ENCODE measurements around the gene KLHL10. TPM values are rescaled to one million over a fixed set of nuclear protein-coding genes. Genes with fewer than 3 reads are reported as not detected.
"Not testable (repeated sequence)": the region's sequence is repeated elsewhere in the genome, so short reads cannot be mapped to it uniquely, and the experiment has no call there.

Gene KLHL10
- total RNA-seq, 2 donors from 2014 or later, result not detected

DNA sequence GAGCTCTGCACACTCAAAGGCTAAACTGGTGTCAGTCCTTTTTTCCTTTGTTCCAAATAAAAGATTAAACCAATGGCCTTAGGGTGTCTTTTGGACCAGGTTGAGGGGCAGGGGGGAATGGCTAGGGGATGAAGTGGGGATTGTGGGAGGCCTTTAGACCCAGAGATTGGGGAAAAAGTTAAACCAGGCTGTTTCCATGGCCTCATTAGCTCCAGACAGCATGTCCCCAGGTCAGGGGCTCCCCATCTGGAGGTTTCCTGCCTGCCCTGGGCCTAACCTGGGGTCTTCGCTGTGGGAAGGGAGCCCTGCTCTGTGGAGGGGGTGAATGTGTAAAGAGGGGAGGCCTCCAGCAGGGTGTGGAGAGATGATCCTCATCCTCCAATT is 14.5 kb upstream of the KLHL10 start:
- no peak overlapping the region for H3K27ac ChIP-seq
- ATAC-seq (ENCODE audit: insufficient number of reproducible peaks, low FRiP score, low read depth) (no peak), DNase-seq (ENCODE audit: low spot score) (no peak)
- no peaks in the 10 kb centered on the region for H3K9me3 ChIP-seq
- H3K36me3 ChIP-seq, result peaks cover 17% of the 10 kb centered on the region
- H3K4me3 ChIP-seq, result no peak overlapping the region
- no peaks in the 10 kb centered on the region for H3K27me3 ChIP-seq (replicated peaks; ENCODE audit: insufficient read depth)
- TF ChIP-seq, protein P1, sequence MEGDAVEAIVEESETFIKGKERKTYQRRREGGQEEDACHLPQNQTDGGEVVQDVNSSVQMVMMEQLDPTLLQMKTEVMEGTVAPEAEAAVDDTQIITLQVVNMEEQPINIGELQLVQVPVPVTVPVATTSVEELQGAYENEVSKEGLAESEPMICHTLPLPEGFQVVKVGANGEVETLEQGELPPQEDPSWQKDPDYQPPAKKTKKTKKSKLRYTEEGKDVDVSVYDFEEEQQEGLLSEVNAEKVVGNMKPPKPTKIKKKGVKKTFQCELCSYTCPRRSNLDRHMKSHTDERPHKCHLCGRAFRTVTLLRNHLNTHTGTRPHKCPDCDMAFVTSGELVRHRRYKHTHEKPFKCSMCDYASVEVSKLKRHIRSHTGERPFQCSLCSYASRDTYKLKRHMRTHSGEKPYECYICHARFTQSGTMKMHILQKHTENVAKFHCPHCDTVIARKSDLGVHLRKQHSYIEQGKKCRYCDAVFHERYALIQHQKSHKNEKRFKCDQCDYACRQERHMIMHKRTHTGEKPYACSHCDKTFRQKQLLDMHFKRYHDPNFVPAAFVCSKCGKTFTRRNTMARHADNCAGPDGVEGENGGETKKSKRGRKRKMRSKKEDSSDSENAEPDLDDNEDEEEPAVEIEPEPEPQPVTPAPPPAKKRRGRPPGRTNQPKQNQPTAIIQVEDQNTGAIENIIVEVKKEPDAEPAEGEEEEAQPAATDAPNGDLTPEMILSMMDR (IDR thresholded peaks at IDR 0.05), result no peak
- H3K4me1 ChIP-seq (ENCODE audit: control insufficient read depth in 1 of 2, low read depth in 2 of 2), result no peaks in the 10 kb centered on the region

DNA sequence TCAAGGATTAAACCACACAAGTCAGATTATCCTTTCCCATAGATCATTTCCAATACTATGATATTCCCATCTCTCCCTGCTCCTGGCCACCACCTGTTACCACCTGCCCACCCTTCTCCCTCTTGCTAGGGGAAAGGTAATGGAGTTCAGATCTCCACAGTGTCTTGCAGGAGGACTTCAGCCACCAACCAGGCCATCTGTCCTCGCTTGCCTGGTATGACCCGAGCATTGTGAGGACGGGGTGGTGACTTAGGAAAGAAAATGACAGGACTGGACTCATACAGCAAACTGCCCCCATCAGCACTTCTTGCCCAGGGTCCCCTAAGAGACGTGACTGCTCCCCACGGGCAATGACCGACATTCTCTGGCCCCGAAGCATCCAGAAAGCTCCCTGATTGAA is 14.0 kb upstream of the KLHL10 start:
- DNase-seq (ENCODE audit: low spot score), result no peak
- no peak for ATAC-seq (ENCODE audit: insufficient number of reproducible peaks, low FRiP score, low read depth)
- Histone ChIP-seq H3K27me3 (replicated peaks; ENCODE audit: insufficient read depth) (no peaks in the 10 kb centered on the region), H3K9me3 (no peaks in the 10 kb centered on the region), H3K4me3 (no peak overlapping the region), H3K4me1 (ENCODE audit: control insufficient read depth in 1 of 2, low read depth in 2 of 2) (no peaks in the 10 kb centered on the region), H3K27ac (no peak overlapping the region), H3K36me3 (peaks cover 19% of the 10 kb centered on the region)
- TF ChIP-seq, protein P1 (IDR thresholded peaks at IDR 0.05), result no peak

DNA sequence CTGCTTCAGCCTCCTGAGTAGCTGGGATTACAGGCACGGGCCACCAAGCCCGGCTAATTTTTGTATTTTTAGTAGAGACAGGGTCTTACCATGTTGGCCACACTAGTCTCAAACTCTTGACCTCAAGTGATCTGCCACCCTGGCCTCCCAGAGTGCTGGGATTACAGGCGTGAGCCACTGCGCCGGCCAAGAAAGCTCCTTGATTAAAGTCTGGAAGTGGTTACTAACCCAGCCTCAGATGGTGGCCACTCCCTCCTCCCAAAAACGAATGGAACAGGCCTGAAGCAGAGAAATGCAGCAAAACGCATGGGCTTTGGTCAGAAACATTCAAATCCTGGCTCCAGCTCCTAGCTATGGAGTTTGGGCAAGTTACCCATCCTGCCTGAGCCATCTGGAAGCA is 13.5 kb upstream of the KLHL10 start:
- ATAC-seq (ENCODE audit: insufficient number of reproducible peaks, low FRiP score, low read depth) (no peak), DNase-seq (ENCODE audit: low spot score) (no peak)
- Histone ChIP-seq H3K36me3 (peaks cover 20% of the 10 kb centered on the region), H3K4me1 (ENCODE audit: control insufficient read depth in 1 of 2, low read depth in 2 of 2) (no peaks in the 10 kb centered on the region), H3K9me3 (no peaks in the 10 kb centered on the region), H3K27ac (no peak overlapping the region), H3K4me3 (no peak overlapping the region), H3K27me3 (replicated peaks; ENCODE audit: insufficient read depth) (no peaks in the 10 kb centered on the region)
- TF ChIP-seq, protein P1 (IDR thresholded peaks at IDR 0.05), result no peak

DNA sequence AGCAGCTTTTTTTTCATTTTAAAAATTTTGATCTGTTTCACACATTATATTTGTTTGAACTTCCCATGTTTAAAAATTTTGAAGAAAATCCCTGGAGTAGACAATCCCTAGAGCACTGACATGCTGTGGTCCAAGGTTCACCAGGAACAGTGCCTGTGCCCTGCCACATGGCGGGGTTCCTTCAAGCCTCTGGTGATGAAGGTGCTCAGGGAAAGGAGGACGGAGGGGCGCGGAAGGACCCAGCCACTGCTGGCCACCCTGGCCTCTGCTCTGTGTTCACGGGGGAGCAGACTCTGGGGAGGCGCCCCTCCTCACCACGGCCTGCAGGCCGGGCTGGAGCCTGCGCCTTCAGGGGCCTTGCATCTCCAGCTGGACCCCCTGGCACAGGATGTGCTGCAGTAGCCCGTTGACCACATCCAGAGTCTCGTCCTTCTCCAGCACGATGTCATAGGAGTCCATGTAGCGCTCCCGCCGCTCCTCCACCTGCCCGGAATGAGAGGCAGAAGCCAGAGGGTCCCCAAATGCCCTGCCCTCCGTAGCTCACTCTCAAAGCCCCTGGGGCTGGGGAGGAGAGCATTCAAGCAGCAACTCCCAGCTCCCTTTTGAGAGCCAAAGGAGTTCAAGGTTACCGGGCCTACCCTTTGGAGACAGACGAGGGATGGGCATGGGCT is 12.3 kb upstream of the KLHL10 start:
- Histone ChIP-seq H3K4me3 (no peak overlapping the region), H3K27me3 (replicated peaks; ENCODE audit: insufficient read depth) (no peaks in the 10 kb centered on the region), H3K9me3 (no peaks in the 10 kb centered on the region), H3K27ac (no peak overlapping the region), H3K4me1 (ENCODE audit: control insufficient read depth in 1 of 2, low read depth in 2 of 2) (no peaks in the 10 kb centered on the region), H3K36me3 (peaks cover 29% of the 10 kb centered on the region)
- DNase-seq (ENCODE audit: low spot score) (no peak), ATAC-seq (ENCODE audit: insufficient number of reproducible peaks, low FRiP score, low read depth) (no peak)
- TF ChIP-seq, protein P1 (IDR thresholded peaks at IDR 0.05), result no peak

DNA sequence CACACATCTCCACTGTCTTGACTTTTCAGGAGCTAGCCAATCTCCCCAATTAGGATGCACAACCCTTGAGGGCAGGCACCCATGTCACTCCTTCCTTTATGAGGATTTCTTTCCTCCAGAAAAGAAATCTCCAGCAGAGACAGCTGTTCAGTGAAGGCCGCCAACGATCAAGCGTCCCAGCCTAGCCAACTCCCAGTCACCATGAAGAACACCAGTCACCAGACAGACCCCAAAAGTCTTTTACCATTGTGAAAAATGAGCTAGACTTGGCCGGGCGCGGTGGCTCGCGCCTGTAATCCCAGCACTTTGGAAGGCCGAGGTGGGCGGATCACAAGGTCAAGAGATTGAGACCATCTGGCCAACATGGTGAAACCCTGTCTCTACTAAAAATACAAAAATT is 7.7 kb upstream of the KLHL10 start:
- H3K9me3 ChIP-seq; H3K4me3 ChIP-seq; ATAC-seq (ENCODE audit: insufficient number of reproducible peaks, low FRiP score, low read depth); H3K4me1 ChIP-seq (ENCODE audit: control insufficient read depth in 1 of 2, low read depth in 2 of 2); DNase-seq (ENCODE audit: low spot score); H3K27me3 ChIP-seq (replicated peaks; ENCODE audit: insufficient read depth); H3K27ac ChIP-seq: not testable (repeated sequence)
- peaks cover 48% of the 10 kb centered on the region for H3K36me3 ChIP-seq
